GM21576 (cell line): ENCODE results near the gene STK32C.

Source experiments
- ATAC-seq: cut with Tn5 transposase; IDR thresholded peaks from one replicate; pipeline ENCODE4 v1.9.1; 2021; ENCODE audit warnings: mild to moderate bottlenecking, moderate library complexity; ENCODE audit not compliant: unreplicated experiment

The STK32C gene

GRCh38 chr10:132189016-132189415 lies 118.7 kb downstream of the STK32C start:
- ATAC-seq, result no peak

- no peak for ATAC-seq
These were observed 119.4 kb downstream of the STK32C start for GRCh38 chr10:132188331-132188730.

- ATAC-seq, result no peak
These were observed 120.2 kb downstream of the STK32C start for GRCh38 chr10:132187430-132188138.

DNA sequence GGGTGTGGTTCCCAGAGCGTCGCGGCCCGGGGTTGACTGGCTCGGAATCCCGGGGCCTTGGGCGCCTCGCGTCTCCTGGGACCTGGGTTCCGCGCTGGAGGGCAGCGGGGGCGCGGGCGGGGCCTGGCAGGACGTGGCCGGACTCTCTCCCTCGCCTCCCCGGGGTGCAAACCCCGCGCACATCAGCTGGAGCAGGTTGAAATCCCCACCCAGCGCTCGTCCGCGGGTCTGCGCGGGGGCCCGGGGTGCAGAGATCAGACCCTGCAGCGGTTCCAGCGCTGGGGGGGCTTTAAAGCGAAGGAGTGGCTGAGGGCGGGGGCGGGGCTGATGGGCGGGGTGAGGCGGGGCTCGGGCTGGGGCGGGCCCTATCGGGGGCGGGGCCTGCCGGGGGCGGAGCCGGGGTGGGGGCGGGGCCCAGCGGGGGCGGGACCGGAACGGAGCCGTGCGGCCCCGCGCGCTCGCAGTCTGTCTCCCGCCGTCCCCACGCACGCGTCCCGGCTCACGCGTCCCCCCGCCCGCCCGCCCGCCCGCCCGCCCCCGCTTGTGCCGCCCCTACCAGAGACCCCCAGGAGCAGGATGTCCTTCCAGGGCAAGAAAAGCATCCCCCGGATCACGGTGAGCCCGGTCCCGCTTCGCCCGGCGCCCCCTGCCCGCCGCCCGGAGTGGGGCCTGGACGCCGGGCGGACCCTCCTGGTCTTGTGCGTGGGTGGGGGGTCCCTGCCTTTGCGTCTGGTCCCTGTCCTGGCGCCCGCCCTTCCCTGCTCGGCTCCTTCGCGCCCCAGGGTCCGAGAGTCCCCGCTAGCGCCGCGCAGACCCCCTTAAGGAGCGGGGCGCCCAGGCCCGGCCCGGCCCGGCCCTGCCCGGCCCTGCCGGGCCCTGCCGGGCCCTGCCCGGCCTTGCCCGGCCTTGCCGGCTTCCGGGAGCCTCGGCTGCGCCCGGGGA lies 121.0 kb downstream of the STK32C start, which contains the start of gene DPYSL4:
Gene DPYSL4 (plus strand): TSS at position 461 of the 942 bp plus-strand sequence. CDS start 116 bp downstream, at position 577.
- no peak for ATAC-seq

GRCh38 chr10:132185601-132186487 lies 121.9 kb downstream of the STK32C start:
- ATAC-seq, result no peak

- no peak for ATAC-seq
These were observed 122.7 kb downstream of the STK32C start for GRCh38 chr10:132184816-132185593.

DNA sequence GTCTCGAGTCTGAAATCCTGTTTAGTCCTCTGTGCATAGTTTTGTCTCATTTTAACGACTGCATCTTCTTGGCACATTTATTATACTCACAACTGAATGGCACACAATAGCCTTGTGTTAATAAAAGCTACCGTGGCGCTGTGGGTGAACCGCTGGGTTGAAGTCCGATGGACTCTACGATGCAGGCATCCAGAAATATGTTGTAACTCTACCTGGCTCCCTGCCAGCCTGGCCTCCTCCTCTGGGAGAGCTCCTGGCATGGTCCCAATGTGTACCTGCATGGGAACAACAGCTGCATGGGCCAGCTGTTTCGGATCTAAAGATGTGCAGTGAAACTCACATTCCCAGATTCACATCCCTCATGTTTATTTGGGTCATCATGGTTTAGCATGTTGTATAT lies 124.7 kb downstream of the STK32C start:
- no peak for ATAC-seq

DNA sequence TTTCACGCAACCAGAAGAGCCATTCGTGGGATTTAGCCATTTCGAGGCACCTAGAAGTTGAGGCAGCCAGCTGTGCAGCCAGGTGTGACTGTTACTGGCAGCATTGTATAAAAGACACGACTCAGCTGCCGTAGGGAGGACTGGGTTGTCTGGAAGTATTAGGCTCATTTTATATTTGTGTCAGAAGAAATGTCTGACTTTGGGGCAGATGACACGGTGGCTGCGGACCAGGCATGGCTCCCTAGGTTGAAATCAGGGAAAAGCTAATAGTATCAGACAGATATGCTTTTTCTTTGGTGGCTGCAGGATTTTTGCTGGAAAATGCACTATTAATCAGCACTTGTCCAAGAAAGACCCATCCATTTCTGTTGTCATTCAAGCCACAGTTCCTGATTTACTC lies 125.2 kb downstream of the STK32C start:
- no peak for ATAC-seq

DNA sequence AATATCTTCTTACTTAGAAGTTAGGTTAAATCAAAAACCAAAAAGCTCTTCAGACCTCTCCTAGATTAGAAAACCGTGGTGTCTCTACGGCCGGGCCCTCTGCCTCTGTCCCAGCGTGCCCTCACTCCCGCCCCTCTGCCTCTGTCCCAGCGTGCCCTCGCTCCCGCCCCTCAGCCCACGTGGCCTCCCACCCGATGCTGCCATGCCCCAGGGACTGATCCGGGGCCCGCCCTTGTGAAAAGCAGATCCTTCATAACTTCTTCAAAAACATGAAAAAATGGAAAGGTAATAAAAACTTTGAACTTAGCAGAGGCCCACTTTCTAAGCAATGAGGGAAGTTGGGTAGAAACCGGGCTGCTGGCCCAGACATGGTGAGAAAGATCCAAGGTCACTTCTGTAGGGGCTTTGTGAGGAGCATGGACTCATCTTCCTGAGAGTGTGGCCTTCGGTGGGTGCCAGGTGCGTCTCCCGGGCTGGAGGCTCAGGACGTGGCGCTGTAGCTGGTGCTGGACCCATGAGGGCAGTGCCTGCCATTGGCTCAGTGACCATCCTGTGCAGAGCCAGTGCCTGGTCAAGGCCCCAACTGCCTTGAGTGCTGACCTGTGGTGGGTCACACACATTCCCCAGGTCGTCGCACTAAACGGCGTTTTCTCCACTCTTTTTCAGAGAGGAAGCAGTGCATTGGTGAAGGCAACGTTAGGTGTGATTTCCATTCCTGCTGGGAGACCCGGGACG lies 125.9 kb downstream of the STK32C start:
- ATAC-seq, result no peak

- no peak for ATAC-seq
These were observed 127.0 kb downstream of the STK32C start for GRCh38 chr10:132180736-132181135.

GRCh38 chr10:132179551-132180392 lies 128.0 kb downstream of the STK32C start:
- ATAC-seq, result no peak

DNA sequence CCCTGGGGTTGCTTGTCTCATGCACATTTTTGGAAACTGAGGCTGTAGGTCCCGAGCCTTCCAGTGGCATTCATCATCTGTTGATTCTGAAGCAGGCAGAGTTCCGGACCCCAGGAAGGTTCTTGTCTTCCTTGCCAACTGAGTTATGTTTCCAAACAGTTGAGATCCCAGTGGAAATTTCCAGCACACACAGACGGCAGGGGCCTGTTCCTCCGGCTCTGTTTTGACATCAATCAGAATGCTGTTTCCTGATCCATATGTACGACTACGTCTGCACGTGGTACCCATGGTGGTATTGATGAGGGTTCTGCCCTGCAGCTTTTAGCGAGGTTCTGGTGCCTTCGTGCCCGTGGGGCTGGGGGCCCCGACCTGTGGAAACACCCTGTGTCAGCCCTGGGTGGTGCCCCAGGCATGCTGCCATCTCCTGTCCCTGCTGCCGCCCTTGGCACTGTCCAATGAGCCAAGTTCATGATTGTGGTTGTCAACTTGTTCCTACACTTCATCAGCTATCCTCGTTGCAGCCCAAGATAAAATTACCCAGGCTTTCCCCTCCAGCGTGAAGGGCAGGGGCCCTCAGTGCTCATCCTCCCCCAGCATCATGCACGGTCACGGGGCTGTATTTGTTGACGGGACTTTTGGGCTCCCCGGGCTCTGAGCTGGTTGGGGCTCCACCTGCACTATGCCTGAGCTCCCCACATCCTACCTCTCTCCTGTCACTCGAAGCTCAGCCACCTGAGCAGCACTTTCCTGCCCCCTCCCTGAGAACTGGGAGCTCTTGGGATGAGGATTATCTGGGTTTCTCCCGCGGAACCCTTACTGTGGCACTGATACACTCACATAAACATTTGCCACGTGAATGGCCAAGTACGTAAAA lies 128.8 kb downstream of the STK32C start:
- ATAC-seq, result no peak

- ATAC-seq, result no peak
These were observed 129.7 kb downstream of the STK32C start for GRCh38 chr10:132178046-132178445.

DNA sequence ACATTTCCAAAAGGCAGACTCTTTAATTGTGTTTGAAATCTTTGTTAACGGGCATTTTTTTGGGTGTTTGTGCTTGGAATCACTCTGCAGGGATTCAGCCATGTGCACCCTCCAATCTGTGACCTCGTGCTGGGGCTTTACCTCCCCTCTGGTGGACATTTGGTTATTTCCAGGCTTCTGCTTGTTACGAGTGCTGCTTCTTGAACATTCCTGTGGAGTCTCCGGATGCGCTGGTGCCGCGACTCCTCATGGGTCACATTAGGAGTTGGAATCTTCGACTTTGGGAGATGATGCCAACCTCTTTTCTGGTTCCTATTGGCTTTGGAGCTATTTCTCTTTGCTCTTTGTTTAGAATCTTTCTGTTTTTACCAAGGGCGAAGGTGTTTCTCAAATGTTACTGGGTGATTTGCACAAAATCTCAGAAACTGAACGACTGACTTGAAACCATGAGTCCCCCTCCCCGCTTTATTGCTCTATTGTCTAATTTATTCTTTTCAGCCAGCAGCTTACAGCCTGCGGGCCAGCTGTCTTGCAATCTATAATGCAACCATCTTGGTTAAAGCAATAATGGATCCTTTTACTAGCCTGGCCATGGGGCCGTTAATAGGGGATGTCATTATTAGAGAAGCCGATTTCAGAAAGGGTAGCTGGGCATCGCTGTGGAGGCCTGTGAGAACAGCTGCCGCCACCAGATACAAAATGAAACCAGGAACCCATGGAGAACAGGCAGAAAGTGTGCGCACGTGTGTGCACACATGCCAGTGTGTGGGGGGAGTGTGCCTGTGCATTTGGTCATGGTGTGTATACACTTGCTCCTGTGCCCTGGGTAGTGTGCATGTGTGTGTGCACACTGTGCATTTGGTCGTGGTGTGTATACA lies 130.9 kb downstream of the STK32C start:
- ATAC-seq, result no peak

DNA sequence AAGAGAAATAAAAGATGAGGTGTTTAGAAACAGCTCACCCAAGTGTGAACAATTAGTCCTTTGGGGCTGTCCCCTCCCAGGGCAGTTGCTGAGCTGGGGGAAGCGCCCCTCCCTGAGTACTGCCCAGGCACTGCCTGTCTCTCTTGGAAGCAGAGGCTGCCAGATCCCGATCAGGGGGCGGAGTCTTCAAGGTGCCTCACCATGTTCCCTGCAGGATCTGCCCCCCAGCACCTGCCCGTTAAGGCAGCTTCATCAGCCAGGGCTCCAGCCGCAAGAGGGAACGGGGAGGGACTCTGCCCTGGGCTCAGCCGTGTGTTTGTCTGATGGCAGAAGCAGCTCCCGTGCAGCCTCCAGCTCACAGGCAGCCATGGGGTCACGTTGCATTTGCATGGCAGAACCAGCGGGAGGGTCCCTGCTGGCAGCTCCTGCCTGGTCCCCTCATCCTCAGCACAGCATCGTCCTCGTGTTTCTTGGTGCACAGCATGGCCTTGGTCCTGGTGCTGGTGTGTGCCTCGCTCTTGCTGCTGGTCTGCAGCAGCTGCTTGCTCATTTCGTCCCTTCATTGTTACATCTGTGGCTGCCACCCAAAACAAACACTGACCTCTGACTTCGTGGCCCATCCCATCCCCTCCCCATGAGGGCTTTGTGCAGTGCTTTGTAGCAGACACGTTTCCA lies 131.7 kb downstream of the STK32C start:
- ATAC-seq, result no peak

GRCh38 chr10:132175408-132175807 lies 132.3 kb downstream of the STK32C start:
- no peak for ATAC-seq
